Astrocyte of the cerebellum (primary cell): ENCODE measurements around the gene LHFPL3.

ENCODE experiments used
- DNase-seq: peaks from one replicate; pipeline ENCODE4 v3.0.0-alpha.2; 2011; ENCODE audit warnings: low read depth
- H3K4me3 ChIP-seq: 2 replicates; pipeline ENCODE4 v1.5.1; 2011; ENCODE audit warnings: mild to moderate bottlenecking, low read depth, low read length, moderate library complexity
- CTCF ChIP-seq: IDR thresholded peaks from 2 replicates; pipeline ENCODE4 v1.5.1; 2012; ENCODE audit warnings: low read length, low read depth, moderate library complexity, mild to moderate bottlenecking; ENCODE audit errors: missing control alignments
- in situ Hi-C: cut with HindIII; loops from 2 replicates; pipeline ENCODE4 v1.10.0; 2017; ENCODE audit warnings: low sequenced_read_pairs

Gene LHFPL3

GRCh38 chr7:104643587-104644217 lies 315.3 kb downstream of the LHFPL3 start:
- H3K4me3 ChIP-seq, result no peak overlapping the region
- no peak for DNase-seq
- TF ChIP-seq CTCF, result peak; percentile 79
- in situ Hi-C loops, result no loop called here

GRCh38 chr7:104650991-104651640 lies 322.7 kb downstream of the LHFPL3 start:
- in situ Hi-C loops, result no loop called here
- no peak for TF ChIP-seq CTCF
- no peak overlapping the region for H3K4me3 ChIP-seq
- DNase-seq, result peak; percentile 34

GRCh38 chr7:104652434-104652833 lies 324.0 kb downstream of the LHFPL3 start:
- no peak overlapping the region for H3K4me3 ChIP-seq
- TF ChIP-seq CTCF, result no peak
- in situ Hi-C loops, result no loop called here
- no peak for DNase-seq

- DNase-seq, result no peak
- no peak for TF ChIP-seq CTCF
- H3K4me3 ChIP-seq, result no peak overlapping the region
- in situ Hi-C loops, result no loop called here
These were observed 324.5 kb downstream of the LHFPL3 start for GRCh38 chr7:104652865-104653264.

GRCh38 chr7:104653825-104654401 lies 325.5 kb downstream of the LHFPL3 start:
- no peak overlapping the region for H3K4me3 ChIP-seq
- DNase-seq, result no peak
- in situ Hi-C loops, result no loop called here
- no peak for TF ChIP-seq CTCF

- TF ChIP-seq CTCF, result no peak
- H3K4me3 ChIP-seq, result no peak overlapping the region
- in situ Hi-C loops, result no loop called here
- DNase-seq, result no peak
These were observed 327.2 kb downstream of the LHFPL3 start for GRCh38 chr7:104655592-104655991.
